H1 (cell line): ENCODE measurements around the gene MBIP. TPM values are rescaled to one million over a fixed set of nuclear protein-coding genes. Genes with fewer than 3 reads are reported as not detected.

ENCODE experiments used
- CTCF ChIA-PET: fragments of 300-600 bp; sonication (Branson Sonifier 250); formaldehyde crosslinking; loops from one replicate; lab custom pipeline; 2021; ENCODE audit not compliant: partially characterized antibody; lab: Charles Lee
- POLR2A ChIA-PET: fragments of 300-600 bp; sonication (Branson Sonifier 250); formaldehyde crosslinking; loops from one replicate; lab custom pipeline; 2021; ENCODE audit warnings: inconsistent platforms; ENCODE audit not compliant: partially characterized antibody; lab: Charles Lee
- DNase-seq, 2 experiments: peaks; one replicate each; pipeline versions ENCODE4 v3.0.0 to v3.0.0-alpha.2; 2010 to 2022; ENCODE audit warnings: low spot score in 2 of 2, low read depth in 1 of 2, mixed read lengths in 1 of 2
- FAIRE-seq: peaks from 2 replicates; lab custom pipeline; 2011; peaks lifted over from hg19 to GRCh38; lab: Jason Lieb, UNC
- H2AFZ ChIP-seq: 2 replicates; pipeline ENCODE4 v1.8.1; 2012; ENCODE audit warnings: low read length, inconsistent platforms
- H2AK5ac ChIP-seq: 2 replicates; pipeline ENCODE4 v1.6.1; 2013; ENCODE audit warnings: low read depth, low read length
- H2BK120ac ChIP-seq: replicated peaks from 2 replicates; pipeline ENCODE3; 2013; ENCODE audit warnings: low read depth, low read length, inconsistent platforms
- H2BK12ac ChIP-seq: 2 replicates; pipeline ENCODE4 v1.6.1; 2013; ENCODE audit warnings: low read depth, low read length
- H2BK15ac ChIP-seq: 2 replicates; pipeline ENCODE4 v1.6.1; 2013; ENCODE audit warnings: low read length
- H2BK20ac ChIP-seq: 2 replicates; pipeline ENCODE4 v1.6.1; 2013; ENCODE audit warnings: low read length
- H2BK5ac ChIP-seq: 2 replicates; pipeline ENCODE4 v1.6.1; 2013; ENCODE audit warnings: low read depth, low read length
- H3K14ac ChIP-seq: 2 replicates; pipeline ENCODE4 v1.6.1; 2013; ENCODE audit warnings: inconsistent platforms; ENCODE audit not compliant: insufficient read length
- H3K18ac ChIP-seq: 2 replicates; pipeline ENCODE4 v1.6.1; 2013; ENCODE audit warnings: low read length; ENCODE audit errors: extremely low read depth
- H3K23ac ChIP-seq: 2 replicates; pipeline ENCODE4 v1.6.1; 2013; ENCODE audit warnings: inconsistent platforms; ENCODE audit not compliant: insufficient read length
- H3K23me2 ChIP-seq: 2 replicates; pipeline ENCODE4 v1.6.1; 2013; ENCODE audit warnings: low read depth, low read length
- H3K27ac ChIP-seq: 2 replicates; pipeline ENCODE4 v1.6.1; 2011; ENCODE audit warnings: low read depth, low read length, inconsistent platforms
- H3K27me3 ChIP-seq, 4 experiments: replicated peaks in 1 of 4; 1 replicate in 1 of 4; 2 replicates in 3 of 4; pipeline versions ENCODE4 v1.6.1 to v1.8.1; 2011 to 2013; ENCODE audit warnings: low read length in 3 of 4, mild to moderate bottlenecking in 3 of 4, inconsistent platforms in 2 of 4, mixed read lengths in 2 of 4, moderate library complexity in 1 of 4; ENCODE audit not compliant: control insufficient read depth in 3 of 4, insufficient read depth in 3 of 4; ENCODE audit errors: extremely low read depth in 1 of 4
- H3K36me3 ChIP-seq, 4 experiments: 2 replicates each; pipeline versions ENCODE4 v1.6.1 to v1.8.1; 2011 to 2013; ENCODE audit warnings: mild to moderate bottlenecking in 4 of 4, low read length in 3 of 4, moderate library complexity in 2 of 4, control low read depth in 1 of 4, inconsistent platforms in 1 of 4; ENCODE audit not compliant: insufficient read depth in 4 of 4, control insufficient read depth in 2 of 4
- H3K4ac ChIP-seq: replicated peaks from 2 replicates; pipeline ENCODE3; 2013; ENCODE audit warnings: low read length, low read depth, mixed read lengths, inconsistent platforms; ENCODE audit not compliant: insufficient read length
- H3K4me1 ChIP-seq, 4 experiments: replicated peaks in 1 of 4; 1 replicate in 1 of 4; 2 replicates in 3 of 4; pipeline versions ENCODE4 v1.6.1 to v1.8.1; 2011 to 2013; ENCODE audit warnings: low read length in 3 of 4, inconsistent platforms in 2 of 4, mixed read lengths in 1 of 4; ENCODE audit not compliant: insufficient read depth in 4 of 4, control insufficient read depth in 3 of 4
- H3K4me2 ChIP-seq, 2 experiments: 2 replicates each; pipeline versions ENCODE4 v1.6.1 to v1.8.1; 2011 to 2013; ENCODE audit warnings: low read depth in 2 of 2, low read length in 2 of 2, control low read depth in 1 of 2, inconsistent platforms in 1 of 2, mild to moderate bottlenecking in 1 of 2; ENCODE audit not compliant: insufficient read depth in 1 of 2
- H3K4me3 ChIP-seq, 4 experiments: fragments of 200-600, 300-600 bp in 1 of 4; sonication (generic), shearing (Covaris generic), sonication (Bioruptor Twin) in 1 of 4; 2 replicates each; pipeline versions ENCODE4 v1.5.1 to v1.8.1; 2011 to 2016; ENCODE audit warnings: low read length in 4 of 4, low read depth in 3 of 4, control low read depth in 2 of 4, inconsistent platforms in 2 of 4, mild to moderate bottlenecking in 2 of 4, mixed read lengths in 1 of 4, moderate library complexity in 1 of 4; ENCODE audit not compliant: insufficient read depth in 2 of 4; ENCODE audit errors: extremely low read depth in 1 of 4
- H3K56ac ChIP-seq: replicated peaks from 2 replicates; pipeline ENCODE3; 2013; ENCODE audit warnings: low read depth, mild to moderate bottlenecking, mixed read lengths, low read length, inconsistent platforms; ENCODE audit not compliant: insufficient read length
- H3K79me1 ChIP-seq: 2 replicates; pipeline ENCODE4 v1.6.1; 2013; ENCODE audit warnings: low read depth, low read length, control low read depth
- H3K79me2 ChIP-seq, 2 experiments: 2 replicates each; pipeline versions ENCODE4 v1.6.1 to v1.8.1; 2012 to 2013; ENCODE audit warnings: low read length in 2 of 2, mild to moderate bottlenecking in 2 of 2, inconsistent platforms in 1 of 2; ENCODE audit not compliant: insufficient read depth in 2 of 2, control insufficient read depth in 1 of 2
- H3K9ac ChIP-seq, 4 experiments: replicated peaks in 1 of 4; 1 replicate in 1 of 4; 2 replicates in 3 of 4; pipeline versions ENCODE4 v1.6.1 to v1.8.1; 2011 to 2013; ENCODE audit warnings: low read depth in 3 of 4, low read length in 3 of 4, control low read depth in 2 of 4, mild to moderate bottlenecking in 2 of 4, moderate library complexity in 2 of 4, inconsistent platforms in 1 of 4; ENCODE audit errors: extremely low read depth in 1 of 4
- H3K9me3 ChIP-seq, 2 experiments: 2 replicates each; pipeline versions ENCODE4 v1.6.1 to v1.8.1; 2012 to 2013; ENCODE audit warnings: mild to moderate bottlenecking in 2 of 2, moderate library complexity in 2 of 2, control low read depth in 1 of 2, inconsistent platforms in 1 of 2, low read depth in 1 of 2, low read length in 1 of 2, mixed read lengths in 1 of 2; ENCODE audit not compliant: insufficient read depth in 2 of 2
- H4K20me1 ChIP-seq, 2 experiments: replicated peaks in 1 of 2; 2 replicates each; pipeline versions ENCODE3 to v1.8.1; 2011 to 2013; ENCODE audit warnings: inconsistent platforms in 2 of 2, low read length in 2 of 2, mild to moderate bottlenecking in 1 of 2; ENCODE audit not compliant: insufficient read depth in 2 of 2, control insufficient read depth in 1 of 2
- H4K5ac ChIP-seq: 2 replicates; pipeline ENCODE4 v1.6.1; 2013; ENCODE audit warnings: low read length, low read depth, mixed read lengths, inconsistent platforms; ENCODE audit not compliant: insufficient read length
- H4K8ac ChIP-seq: 2 replicates; pipeline ENCODE4 v1.8.0; 2013; ENCODE audit warnings: mild to moderate bottlenecking, moderate library complexity, low read length, inconsistent platforms; ENCODE audit not compliant: insufficient read depth; ENCODE audit errors: extremely low read depth
- H4K91ac ChIP-seq: replicated peaks from 2 replicates; pipeline ENCODE3; 2013; ENCODE audit warnings: low read length, mixed read lengths, inconsistent platforms; ENCODE audit not compliant: insufficient read length
- CEBPB ChIP-seq: IDR thresholded peaks from 2 replicates; pipeline ENCODE4 v1.6.1; 2012; ENCODE audit warnings: low read depth, low read length
- CHD1 ChIP-seq: IDR thresholded peaks from 2 replicates; pipeline ENCODE4 v1.6.1; 2012; ENCODE audit warnings: low read depth, low read length, improper control_type of control experiment
- E2F6 ChIP-seq: IDR thresholded peaks from 2 replicates; pipeline ENCODE4 v1.6.1; 2012; ENCODE audit warnings: inconsistent platforms
- EZH2 ChIP-seq: fragments of 200-600 bp; sonication (generic); IDR thresholded peaks from 2 replicates; pipeline ENCODE4 v1.7.1; 2012; ENCODE audit warnings: low read depth, mild to moderate bottlenecking, moderate library complexity, low read length, inconsistent platforms; ENCODE audit not compliant: severe bottlenecking
- GABPA ChIP-seq: IDR thresholded peaks from 2 replicates; pipeline ENCODE4 v1.6.1; 2011; ENCODE audit warnings: mild to moderate bottlenecking, low read length, moderate library complexity, borderline replicate concordance; ENCODE audit not compliant: insufficient read depth
- HDAC6 ChIP-seq: IDR thresholded peaks from one replicate; pipeline ENCODE4 v1.7.1; 2012; ENCODE audit warnings: low read depth, mild to moderate bottlenecking, inconsistent platforms, low read length, moderate library complexity
- KDM1A ChIP-seq: fragments of 200-600, 300-600 bp; sonication (generic); IDR thresholded peaks from 2 replicates; pipeline ENCODE4 v1.7.1; 2016; ENCODE audit warnings: mild to moderate bottlenecking, low read length, borderline replicate concordance
- KDM4A ChIP-seq: IDR thresholded peaks from one replicate; pipeline ENCODE4 v1.7.1; 2012; ENCODE audit warnings: low read depth, mild to moderate bottlenecking, moderate library complexity, low read length, inconsistent platforms; ENCODE audit not compliant: severe bottlenecking
- PHF8 ChIP-seq: fragments of 200-600 bp; sonication (generic); conservative IDR thresholded peaks from 2 replicates; pipeline ENCODE4 v1.7.1; 2012; ENCODE audit warnings: low read depth, mild to moderate bottlenecking, inconsistent platforms, low read length, moderate library complexity
- SP2 ChIP-seq: IDR thresholded peaks from 2 replicates; pipeline ENCODE4 v1.6.1; 2012; ENCODE audit warnings: mild to moderate bottlenecking, low read length, inconsistent platforms
- SP4 ChIP-seq: IDR thresholded peaks from 2 replicates; pipeline ENCODE4 v1.6.1; 2012; ENCODE audit warnings: low read length, inconsistent platforms
- SRF ChIP-seq: IDR thresholded peaks from 2 replicates; pipeline ENCODE4 v1.6.1; 2011; ENCODE audit warnings: mild to moderate bottlenecking, low read depth, low read length, moderate library complexity
- WGBS, 2 experiments: shearing (Covaris generic) in 1 of 2; methylation state at CpG; one replicate each; pipeline versions ENCODE4 v1.1.6 to v1.1.7; 2013 to 2015; ENCODE audit warnings: low lambda C conversion rate in 2 of 2, mixed read lengths in 2 of 2, inconsistent platforms in 1 of 2, low coverage in 1 of 2, missing lambda C conversion rate in 1 of 2; ENCODE audit not compliant: insufficient replicate concordance in 2 of 2, insufficient coverage in 1 of 2, insufficient read length in 1 of 2; ENCODE audit errors: extremely low coverage in 1 of 2, missing lambda C conversion rate in 1 of 2; 5-methylcytosine and 5-hydroxymethylcytosine counted together
- polyA plus RNA-seq, 7 experiments: library from polyadenylated mRNA; depleted of rRNA in 3 of 7; stranded (reverse) in 5 of 7; unstranded in 2 of 7; fragments of >200 nt in 5 of 7; fragments of 200-250 nt in 2 of 7; gene quantifications; 1 replicate in 5 of 7; 2 replicates in 1 of 7; 4 replicates in 1 of 7; pipeline versions ENCODE4 v1.2.1 to v1.2.3, GENCODE V29; 2011 to 2013; ENCODE audit warnings: missing spikeins in 2 of 7, mixed read lengths in 2 of 7
- total RNA-seq: library from RNA; stranded (reverse); fragmentation: NEBNext Ultra II Directional; extraction: Animal tissue kit (Norgen Biotek cat#: 25700); gene quantifications from 2 replicates; pipeline ENCODE4 v1.2.1, GENCODE V29; 2021

MBIP gene
- total and polyA plus RNA-seq, 2 of the 8 experiments (the other 6 are each of a cell fraction or from before 2014, with no cell fraction given): 15.0 to 27.4 TPM

- Histone ChIP-seq H3K14ac (no peak overlapping the region), H3K79me2 (no peaks in the 10 kb centered on the region), H2BK15ac (no peak overlapping the region), H3K18ac (no peak overlapping the region), H4K20me1 (no peaks in the 10 kb centered on the region), H3K23ac (no peak overlapping the region), H3K9ac (no peak overlapping the region), H3K27ac (no peak overlapping the region), H2BK20ac (no peak overlapping the region), H3K4me3 (no peak overlapping the region), H3K4ac (no peak overlapping the region), H3K4me1 (no peaks in the 10 kb centered on the region), H4K91ac (no peak overlapping the region), H3K4me2 (no peak overlapping the region), H3K36me3 (no peaks in the 10 kb centered on the region), H3K56ac (no peak overlapping the region), H3K9me3 (no peaks in the 10 kb centered on the region), H4K5ac (no peak overlapping the region), H2BK120ac (no peak overlapping the region), H2AFZ (no peak overlapping the region), H2BK5ac (no peak overlapping the region), H3K27me3 (no peaks in the 10 kb centered on the region), H2AK5ac (no peak overlapping the region), H3K79me1 (no peaks in the 10 kb centered on the region), H3K23me2 (no peaks in the 10 kb centered on the region), H4K8ac (no peak overlapping the region), H2BK12ac (no peak overlapping the region)
- ChIA-PET POLR2A (no interaction called here), CTCF (interaction anchor here (1.4 kb wide), 1 partner anchor 17 kb away, joined by 3 read pairs; no protein-coding TSS in a partner anchor)
- 78% methylated on average over 3 of the region's 3 CpGs; no CpG with 5 or more reads in 1 of the 2 experiments for WGBS, 2 experiments
- no peak for FAIRE-seq
- no peak for TF ChIP-seq SP2
- TF ChIP-seq SP4: no peak
- TF ChIP-seq PHF8: no peak
- no peak for TF ChIP-seq E2F6
- TF ChIP-seq EZH2: no peak
- TF ChIP-seq CEBPB: no peak
- TF ChIP-seq HDAC6: no peak
- TF ChIP-seq CHD1: no peak
- no peak for TF ChIP-seq GABPA
- no peak for TF ChIP-seq SRF
- TF ChIP-seq KDM1A: no peak
- TF ChIP-seq KDM4A: no peak
- no peak for DNase-seq
Measured at GRCh38 chr14:36258241-36258640, 62.2 kb downstream of the MBIP start.
